Epithelial cell of esophagus (primary cell): ENCODE data around the gene WASHC3.

Source experiments
- DNase-seq: peaks from one replicate; pipeline ENCODE4 v3.0.0; 2010; ENCODE audit warnings: low read depth
- H3K4me3 ChIP-seq: 2 replicates; pipeline ENCODE4 v1.5.1; 2011; ENCODE audit warnings: mild to moderate bottlenecking, low read length, control low read depth
- TF ChIP-seq, protein P1 (sequence below): IDR thresholded peaks from 2 replicates; pipeline ENCODE4 v1.5.1; 2011; ENCODE audit warnings: low read depth, mild to moderate bottlenecking, low read length, control low read depth, inconsistent platforms; ENCODE audit not compliant: insufficient read depth; ENCODE audit errors: missing control alignments

Gene WASHC3

DNA sequence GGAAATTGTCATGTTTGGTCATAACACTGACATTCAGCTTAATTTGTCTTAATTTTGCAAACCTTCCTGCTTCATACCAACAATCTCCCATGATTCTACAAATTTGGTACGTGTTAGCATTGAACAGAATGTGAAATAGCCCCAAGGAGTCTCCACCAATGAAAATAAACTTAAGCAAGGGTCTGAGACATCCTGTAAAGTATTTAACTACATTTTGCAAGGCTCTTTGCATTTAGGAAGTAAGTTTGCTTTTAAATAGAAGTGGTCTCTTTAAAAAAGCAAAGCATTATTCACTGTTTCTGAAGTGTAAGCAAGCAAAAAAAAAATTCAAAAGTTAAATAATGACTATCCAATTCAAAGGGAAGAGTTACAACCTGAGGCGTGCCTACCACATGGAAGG is 79.9 kb downstream of the WASHC3 start:
- no peak for DNase-seq
- TF ChIP-seq, protein P1, sequence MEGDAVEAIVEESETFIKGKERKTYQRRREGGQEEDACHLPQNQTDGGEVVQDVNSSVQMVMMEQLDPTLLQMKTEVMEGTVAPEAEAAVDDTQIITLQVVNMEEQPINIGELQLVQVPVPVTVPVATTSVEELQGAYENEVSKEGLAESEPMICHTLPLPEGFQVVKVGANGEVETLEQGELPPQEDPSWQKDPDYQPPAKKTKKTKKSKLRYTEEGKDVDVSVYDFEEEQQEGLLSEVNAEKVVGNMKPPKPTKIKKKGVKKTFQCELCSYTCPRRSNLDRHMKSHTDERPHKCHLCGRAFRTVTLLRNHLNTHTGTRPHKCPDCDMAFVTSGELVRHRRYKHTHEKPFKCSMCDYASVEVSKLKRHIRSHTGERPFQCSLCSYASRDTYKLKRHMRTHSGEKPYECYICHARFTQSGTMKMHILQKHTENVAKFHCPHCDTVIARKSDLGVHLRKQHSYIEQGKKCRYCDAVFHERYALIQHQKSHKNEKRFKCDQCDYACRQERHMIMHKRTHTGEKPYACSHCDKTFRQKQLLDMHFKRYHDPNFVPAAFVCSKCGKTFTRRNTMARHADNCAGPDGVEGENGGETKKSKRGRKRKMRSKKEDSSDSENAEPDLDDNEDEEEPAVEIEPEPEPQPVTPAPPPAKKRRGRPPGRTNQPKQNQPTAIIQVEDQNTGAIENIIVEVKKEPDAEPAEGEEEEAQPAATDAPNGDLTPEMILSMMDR, result no peak
- H3K4me3 ChIP-seq, result no peak overlapping the region

DNA sequence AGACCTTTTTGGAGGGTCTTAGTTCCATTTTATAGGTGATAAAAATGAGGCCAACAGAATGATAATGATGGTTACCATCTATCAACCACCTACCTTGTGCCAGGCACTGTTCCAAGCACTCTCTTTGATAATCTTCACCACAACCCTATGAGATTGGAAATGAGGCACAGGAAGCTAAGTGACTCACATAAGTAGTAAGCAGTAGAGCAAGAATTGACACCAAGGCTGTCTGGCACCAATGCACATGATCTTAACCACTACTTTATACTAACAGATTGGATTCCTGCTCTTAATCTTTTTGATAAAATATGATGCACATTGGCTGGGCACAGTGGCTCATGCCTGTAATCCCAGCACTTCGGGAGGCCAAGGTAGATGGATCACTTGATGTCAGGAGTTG is 93.0 kb downstream of the WASHC3 start:
- H3K4me3 ChIP-seq, result no peak overlapping the region
- DNase-seq, result no peak
- TF ChIP-seq, protein P1, result no peak

DNA sequence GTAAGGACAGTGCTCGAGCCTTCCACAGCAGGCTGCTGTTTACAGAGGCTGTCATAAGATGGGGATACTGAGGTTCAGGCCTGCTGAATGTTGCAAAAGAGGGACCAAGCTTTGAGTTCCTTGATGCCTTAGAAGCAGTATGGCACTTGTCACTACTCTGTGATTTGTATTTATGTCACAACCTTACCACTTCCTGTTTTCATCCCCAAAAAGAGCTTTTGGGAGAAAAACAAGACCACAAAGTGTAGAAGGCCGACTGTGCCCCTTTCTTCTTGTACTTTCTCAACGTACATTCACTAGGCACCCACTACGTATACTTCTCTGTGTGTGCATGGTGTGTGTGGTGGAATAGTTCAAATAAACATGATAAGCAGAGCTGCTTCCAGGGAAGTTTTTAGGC is 94.3 kb downstream of the WASHC3 start:
- TF ChIP-seq, protein P1, result no peak
- H3K4me3 ChIP-seq, result no peak overlapping the region
- DNase-seq, result no peak

DNA sequence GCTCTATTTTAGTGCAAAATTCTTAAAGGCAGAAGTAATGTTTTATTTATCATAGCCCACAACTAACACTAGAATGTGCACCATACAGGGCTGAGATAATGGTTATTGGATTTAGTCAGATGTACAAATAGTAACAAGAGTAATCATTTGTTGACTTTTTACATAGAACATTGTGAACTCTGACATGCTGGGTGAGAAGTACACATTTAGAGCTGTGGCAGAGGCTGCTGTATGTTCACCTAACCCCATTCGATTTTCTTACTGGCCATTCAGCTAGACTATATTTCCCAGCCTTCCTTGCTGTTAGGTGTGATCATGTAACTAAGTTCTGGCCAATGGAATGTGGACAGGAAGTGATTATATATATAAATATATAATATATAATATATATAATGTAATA is 95.3 kb downstream of the WASHC3 start:
- TF ChIP-seq, protein P1, result no peak
- no peak for DNase-seq
- no peak overlapping the region for H3K4me3 ChIP-seq

DNA sequence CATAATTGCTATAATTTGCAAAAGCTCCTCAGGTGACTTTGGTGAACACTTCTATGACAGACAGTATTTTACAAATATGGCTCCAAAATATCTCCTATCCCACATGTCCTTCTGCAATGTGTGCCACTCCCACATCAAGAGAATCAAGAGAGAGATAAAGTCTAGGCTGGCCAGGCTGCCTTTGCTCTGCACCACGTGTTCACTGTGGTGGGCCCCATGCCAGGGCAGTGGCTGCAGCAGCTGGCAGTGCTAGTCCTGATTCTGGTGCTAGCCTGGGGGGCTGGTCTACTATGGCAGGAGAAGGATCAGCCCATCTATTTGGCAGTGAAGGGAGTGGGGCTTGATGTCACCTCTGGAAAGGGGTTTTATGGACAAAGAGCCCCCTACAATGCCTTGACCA is 98.1 kb downstream of the WASHC3 start:
- DNase-seq, result no peak

More for the DNA sequence above, 98.1 kb downstream of the WASHC3 start:
- no peak overlapping the region for H3K4me3 ChIP-seq
- TF ChIP-seq, protein P1, result no peak
